LNCAP (cell line): ENCODE data around the gene CCDC136.

Source experiments
- CTCF ChIP-seq: fragments of 450-650 bp; IDR thresholded peaks from 2 replicates; pipeline ENCODE4 v1.5.1; 2017; ENCODE audit warnings: mild to moderate bottlenecking

The CCDC136 gene

GRCh38 chr7:128848289-128849155 is 56.8 kb downstream of the CCDC136 start:
- no peak for TF ChIP-seq CTCF

GRCh38 chr7:128849156-128849515 is 57.4 kb downstream of the CCDC136 start:
- no peak for TF ChIP-seq CTCF

- TF ChIP-seq CTCF = no peak
Measured at GRCh38 chr7:128849804-128850490, 58.2 kb downstream of the CCDC136 start.

- TF ChIP-seq CTCF = no peak
Measured at GRCh38 chr7:128852537-128853254, 60.9 kb downstream of the CCDC136 start.

GRCh38 chr7:128853799-128854198 is 62.0 kb downstream of the CCDC136 start:
- no peak for TF ChIP-seq CTCF

GRCh38 chr7:128854396-128854795 is 62.6 kb downstream of the CCDC136 start:
- no peak for TF ChIP-seq CTCF

- TF ChIP-seq CTCF = no peak
Measured at GRCh38 chr7:128855559-128855958, 63.8 kb downstream of the CCDC136 start.
